K562 (cell line): ENCODE results near the gene SCLT1. TPM values are rescaled to one million over a fixed set of nuclear protein-coding genes. Genes with fewer than 3 reads are reported as not detected.

Experiments used
- ATAC-seq: fragments of 200-7000 bp; cut with Tn5 transposase; 3 replicates; pipeline ENCODE4 v1.9.1; 2020; ENCODE audit warnings: moderate library complexity
- BruUV-seq: library from RNA; stranded (reverse); fragments of 400-500 nt; replicated peaks from 2 replicates; lab custom pipeline; 2021; lab: Mats Ljungman, UMichigan
- CTCF ChIA-PET: fragments of 300-600 bp; formaldehyde crosslinking; extraction: SDS; loops from one replicate; lab custom pipeline; 2021; ENCODE audit warnings: low intra/inter-chr PET ratio; lab: Yijun Ruan, JAX
- POLR2A ChIA-PET: fragments of 300-600, 350-650 bp; sonication (Branson Sonifier 250); formaldehyde crosslinking; extraction: SDS; loops from one replicate; lab custom pipeline; 2021; ENCODE audit warnings: antibody characterized with exemption, inconsistent platforms; lab: Yijun Ruan, JAX
- DNase-seq, 4 experiments: peaks; one replicate each; pipeline versions ENCODE4 v3.0.0 to v3.0.0-alpha.2; 2011 to 2018; ENCODE audit warnings: low spot score in 3 of 4, mixed read lengths in 3 of 4; ENCODE audit errors: extremely low read depth in 1 of 4
- FAIRE-seq: peaks from 2 replicates; lab custom pipeline; 2011; peaks lifted over from hg19 to GRCh38; lab: Jason Lieb, UNC
- H2AFZ ChIP-seq: 2 replicates; pipeline ENCODE4 v1.6.0; 2011; ENCODE audit warnings: low read depth, low read length, control low read depth, inconsistent platforms
- H3K27ac ChIP-seq: fragments of 200-600 bp; 3 replicates; pipeline ENCODE4 v1.8.0; 2011; ENCODE audit warnings: low read depth, mild to moderate bottlenecking, control low read depth, inconsistent platforms, low read length, moderate library complexity, mixed read lengths; ENCODE audit errors: extremely low read depth
- H3K27me3 ChIP-seq, 2 experiments: fragments of 300-600 bp in 1 of 2; 2 replicates in 1 of 2; 3 replicates in 1 of 2; pipeline versions ENCODE4 v1.6.0 to v1.8.0; 2011; ENCODE audit warnings: inconsistent platforms in 2 of 2, low read length in 2 of 2, mild to moderate bottlenecking in 1 of 2, mixed read lengths in 1 of 2, moderate library complexity in 1 of 2; ENCODE audit not compliant: control insufficient read depth in 2 of 2, insufficient read depth in 2 of 2
- H3K36me3 ChIP-seq: fragments of 300-600 bp; 3 replicates; pipeline ENCODE4 v1.8.0; 2011; ENCODE audit warnings: mild to moderate bottlenecking, low read length, inconsistent platforms; ENCODE audit not compliant: control insufficient read depth, insufficient read depth
- H3K4me1 ChIP-seq, 2 experiments: fragments of 200-600 bp in 1 of 2; replicated peaks in 1 of 2; 2 replicates in 1 of 2; 3 replicates in 1 of 2; pipeline versions ENCODE4 v1.5.1 to v1.8.0; 2011; ENCODE audit warnings: inconsistent platforms in 2 of 2, low read length in 2 of 2, mild to moderate bottlenecking in 1 of 2, mixed read lengths in 1 of 2, moderate library complexity in 1 of 2; ENCODE audit not compliant: control insufficient read depth in 2 of 2, insufficient read depth in 2 of 2
- H3K4me2 ChIP-seq: 2 replicates; pipeline ENCODE4 v1.6.1; 2011; ENCODE audit warnings: low read length, control low read depth, inconsistent platforms, mixed read lengths; ENCODE audit not compliant: insufficient read depth
- H3K4me3 ChIP-seq: fragments of 200-600 bp; sonication (generic), shearing (Covaris generic); 2 replicates; pipeline ENCODE4 v1.5.1; 2016; ENCODE audit warnings: control low read depth, inconsistent platforms
- H3K79me2 ChIP-seq: fragments of 200-600 bp; 3 replicates; pipeline ENCODE4 v1.8.0; 2011; ENCODE audit warnings: low read length, inconsistent platforms; ENCODE audit not compliant: control insufficient read depth, insufficient read depth
- H3K9ac ChIP-seq, 2 experiments: 2 replicates each; pipeline versions ENCODE4 v1.6.0 to v1.6.1; 2011; ENCODE audit warnings: low read depth in 2 of 2, low read length in 2 of 2, control low read depth in 1 of 2, inconsistent platforms in 1 of 2, mild to moderate bottlenecking in 1 of 2, mixed read lengths in 1 of 2; ENCODE audit not compliant: insufficient read depth in 1 of 2
- H3K9me1 ChIP-seq: one replicate; pipeline ENCODE4 v1.6.0; 2011; ENCODE audit warnings: inconsistent platforms, mild to moderate bottlenecking, low read length, moderate library complexity; ENCODE audit not compliant: control insufficient read depth, insufficient read depth
- H3K9me3 ChIP-seq: replicated peaks from 2 replicates; pipeline ENCODE4 v1.5.1; 2011; ENCODE audit warnings: low read depth, low read length, inconsistent platforms; ENCODE audit not compliant: control insufficient read depth, insufficient read depth
- H4K20me1 ChIP-seq: replicated peaks from 2 replicates; pipeline ENCODE4 v1.6.1; 2011; ENCODE audit warnings: low read length, inconsistent platforms, mixed read lengths; ENCODE audit not compliant: control insufficient read depth, insufficient read depth
- ATF7 ChIP-seq: fragments of 450-650 bp; IDR thresholded peaks from 2 replicates; pipeline ENCODE4 v1.7.1; 2014; ENCODE audit warnings: mild to moderate bottlenecking, moderate library complexity
- BMI1 ChIP-seq: fragments of 150-350 bp; IDR thresholded peaks from 2 replicates; pipeline ENCODE4 v1.6.1; 2014; ENCODE audit warnings: low read length
- BRD4 ChIP-seq: fragments of 200-600 bp; sonication (generic); IDR thresholded peaks from 2 replicates; pipeline ENCODE4 v1.6.1; 2017; ENCODE audit warnings: inconsistent platforms
- CXXC5 ChIP-seq: fragments of 250-450 bp; sonication (Bioruptor Pico); IDR thresholded peaks from 2 replicates; pipeline ENCODE4 v1.8.0; 2022; ENCODE audit warnings: inconsistent platforms, mild to moderate bottlenecking, moderate library complexity
- DMBX1 ChIP-seq: fragments of 250-450 bp; sonication (Bioruptor Pico); IDR thresholded peaks from 2 replicates; pipeline ENCODE4 v1.8.0; 2022; ENCODE audit warnings: inconsistent platforms, mild to moderate bottlenecking, moderate library complexity, borderline replicate concordance
- HBP1 ChIP-seq: fragments of 450-650 bp; formaldehyde crosslinking; IDR thresholded peaks from 2 replicates; pipeline ENCODE4 v1.4.0; 2022; ENCODE audit warnings: missing genetic modification characterization
- HNRNPLL ChIP-seq: fragments of 200-400 bp; formaldehyde crosslinking; IDR thresholded peaks from 2 replicates; pipeline ENCODE4 v1.6.1; 2017; ENCODE audit warnings: low read length, low read depth, mild to moderate bottlenecking; ENCODE audit not compliant: poor library complexity, severe bottlenecking
- SRSF9 ChIP-seq: fragments of 200-400 bp; formaldehyde crosslinking; IDR thresholded peaks from 2 replicates; pipeline ENCODE4 v1.6.1; 2017; ENCODE audit warnings: low read depth, low read length, borderline replicate concordance
- TRIM28 ChIP-seq: fragments of 450-650 bp; IDR thresholded peaks from 2 replicates; pipeline ENCODE4 v1.6.1; 2017
- ZNF518B ChIP-seq: fragments of 250-450 bp; sonication (Bioruptor Pico); IDR thresholded peaks from 2 replicates; pipeline ENCODE4 v1.5.0; 2021; ENCODE audit warnings: mild to moderate bottlenecking, moderate library complexity
- ZNF57 ChIP-seq: fragments of 450-650 bp; formaldehyde crosslinking; IDR thresholded peaks from 2 replicates; pipeline ENCODE4 v1.4.0; 2020; ENCODE audit warnings: mild to moderate bottlenecking, moderate library complexity
- WGBS: fragments of 100-300 bp; shearing (Covaris generic); methylation state at CpG from one replicate; pipeline ENCODE4 v1.1.6; 2016; ENCODE audit warnings: low coverage, mixed read lengths; ENCODE audit not compliant: insufficient coverage; ENCODE audit errors: missing lambda C conversion rate; 5-methylcytosine and 5-hydroxymethylcytosine counted together
- in situ Hi-C: fragments of 300-500 bp; cut with MboI; formaldehyde crosslinking; loops from 4 replicates; pipeline ENCODE4 v1.15.0; 2018; ENCODE audit warnings: inconsistent platforms, mixed read lengths
- intact Hi-C: fragments of 100-400 bp; cut with micrococcal nuclease; formaldehyde crosslinking; loops from 2 replicates; pipeline ENCODE4 v1.14.2; 2022
- polyA plus RNA-seq, 8 experiments: library from polyadenylated mRNA; depleted of rRNA in 4 of 8; stranded (reverse) in 5 of 8; unstranded in 3 of 8; fragments of >200 nt; fragmentation: Nextera tagmentation in 2 of 8; fragmentation: Illumina TruSeq in 1 of 8; extraction: Ambion mirVana in 2 of 8; extraction: Trizol in 1 of 8; gene quantifications; 2 replicates each; pipeline versions ENCODE4 v1.2.1 to v1.2.3, GENCODE V29; 2011 to 2014; ENCODE audit warnings: inconsistent platforms in 1 of 8, missing spikeins in 1 of 8
- total RNA-seq, 7 experiments: library from RNA; depleted of rRNA in 6 of 7; stranded (reverse); fragments of >200 nt in 6 of 7; fragmentation: Illumina TruSeq in 2 of 7; extraction: Trizol in 2 of 7; gene quantifications; 2 replicates each; pipeline versions ENCODE4 v1.2.1 to v1.2.3, GENCODE V29; 2011 to 2021; ENCODE audit warnings: low replicate concordance in 1 of 7

SCLT1 gene
- total and polyA plus RNA-seq, 9 of the 15 experiments (the other 6 are each of a cell fraction or from before 2014, with no cell fraction given): 8.0 to 31.9 (median 24.2) TPM

- 24% methylated on average over 2 of the region's 2 CpGs for WGBS
- in situ Hi-C loops: no loop called here
- no peak overlapping the region for H3K4me2 ChIP-seq
- no peaks in the 10 kb centered on the region for H3K79me2 ChIP-seq
- no peaks in the 10 kb centered on the region for H4K20me1 ChIP-seq
- FAIRE-seq (no peak), DNase-seq (no peak), ATAC-seq (no peak)
- no TSS peak for BruUV-seq
- ChIA-PET POLR2A (no interaction called here), CTCF (no interaction called here)
- no peaks in the 10 kb centered on the region for H3K36me3 ChIP-seq
- no peak overlapping the region for H3K9ac ChIP-seq
- no peaks in the 10 kb centered on the region for H3K4me1 ChIP-seq
- H3K9me3 ChIP-seq: no peaks in the 10 kb centered on the region
- no peaks in the 10 kb centered on the region for H3K9me1 ChIP-seq
- H3K4me3 ChIP-seq: no peak overlapping the region
- H3K27ac ChIP-seq: no peak overlapping the region
- no peak for TF ChIP-seq HNRNPLL
- no peak for TF ChIP-seq BRD4
- no peak for TF ChIP-seq TRIM28
- TF ChIP-seq HBP1 (CRISPR knock-in tag): no peak
- TF ChIP-seq BMI1: no peak
- TF ChIP-seq ZNF57 (CRISPR knock-in tag): no peak
- no peak for TF ChIP-seq DMBX1 (CRISPR knock-in tag)
- TF ChIP-seq ZNF518B (CRISPR knock-in tag): no peak
- TF ChIP-seq ATF7: no peak
- no peak for TF ChIP-seq CXXC5
- TF ChIP-seq SRSF9: no peak
- H2AFZ ChIP-seq: no peak overlapping the region
- intact Hi-C loops: no loop called here
- no peaks in the 10 kb centered on the region for H3K27me3 ChIP-seq
Observed at GRCh38 chr4:128917781-128918180, 175.6 kb downstream of the SCLT1 start.
